HG03039 (cell line): ENCODE results near the gene SLC8A1.

ENCODE experiments used
- ATAC-seq: cut with Tn5 transposase; IDR thresholded peaks from one replicate; pipeline ENCODE4 v1.9.1; 2021; ENCODE audit warnings: mild to moderate bottlenecking, moderate library complexity; ENCODE audit not compliant: unreplicated experiment

Gene SLC8A1

GRCh38 chr2:40430776-40431599, 20.9 kb downstream of the SLC8A1 start:
- ATAC-seq: no peak

- no peak for ATAC-seq
Observed at GRCh38 chr2:40428439-40428838, 23.5 kb downstream of the SLC8A1 start.

- ATAC-seq: no peak
Observed at GRCh38 chr2:40421631-40422297, 30.1 kb downstream of the SLC8A1 start.

- no peak for ATAC-seq
Observed at GRCh38 chr2:40420478-40420877, 31.4 kb downstream of the SLC8A1 start.

GRCh38 chr2:40419364-40419762, 32.5 kb downstream of the SLC8A1 start:
- ATAC-seq: no peak

- ATAC-seq: no peak
Observed at GRCh38 chr2:40418614-40419363, 33.1 kb downstream of the SLC8A1 start.

GRCh38 chr2:40416486-40416885, 35.4 kb downstream of the SLC8A1 start:
- no peak for ATAC-seq

- ATAC-seq: no peak
Observed at GRCh38 chr2:40415391-40415790, 36.5 kb downstream of the SLC8A1 start.

GRCh38 chr2:40412456-40412855, 39.4 kb downstream of the SLC8A1 start:
- no peak for ATAC-seq

- ATAC-seq: no peak
Observed at GRCh38 chr2:40410695-40411094, 41.2 kb downstream of the SLC8A1 start.

GRCh38 chr2:40409734-40410133, 42.2 kb downstream of the SLC8A1 start:
- ATAC-seq: no peak

GRCh38 chr2:40406485-40407289, 45.2 kb downstream of the SLC8A1 start:
- no peak for ATAC-seq

- ATAC-seq: no peak
Observed at GRCh38 chr2:40405465-40405864, 46.4 kb downstream of the SLC8A1 start.

- no peak for ATAC-seq
Observed at GRCh38 chr2:40404517-40404916, 47.4 kb downstream of the SLC8A1 start.

GRCh38 chr2:40403233-40403836, 48.6 kb downstream of the SLC8A1 start:
- ATAC-seq: no peak

- no peak for ATAC-seq
Observed at GRCh38 chr2:40401896-40402295, 50.0 kb downstream of the SLC8A1 start.

GRCh38 chr2:40400336-40400953, 51.4 kb downstream of the SLC8A1 start:
- ATAC-seq: no peak

GRCh38 chr2:40397765-40398164, 54.1 kb downstream of the SLC8A1 start:
- no peak for ATAC-seq

GRCh38 chr2:40396124-40396523, 55.8 kb downstream of the SLC8A1 start:
- ATAC-seq: no peak
